Measurements from ENCODE around the gene SLC15A4.

The SLC15A4 gene

DNA sequence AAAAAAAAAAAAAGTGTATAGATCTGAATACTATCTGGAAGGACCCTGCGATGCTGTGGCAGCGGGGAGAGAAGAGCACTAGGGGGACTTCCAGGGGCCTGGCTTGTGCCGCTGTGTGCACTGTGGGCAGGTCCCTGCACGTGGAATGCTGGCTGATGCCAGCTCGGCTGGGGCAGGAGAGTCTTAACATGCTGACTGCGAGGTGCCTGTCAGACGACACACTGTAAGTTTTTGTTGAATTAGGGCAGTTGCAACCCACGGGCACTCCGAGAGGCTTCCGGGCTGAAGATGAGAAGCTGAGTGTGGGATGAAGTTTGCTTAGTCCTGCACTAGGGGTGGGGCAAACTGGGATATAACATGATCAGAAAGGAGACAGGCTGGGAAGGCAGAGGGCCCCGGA, 40.2 kb upstream of the SLC15A4 start:
- no peak overlapping the region for H3K23ac ChIP-seq (ENCODE audit: low read length)
- no peaks in the 10 kb centered on the region for H3K79me2 ChIP-seq (ENCODE audit: control insufficient read depth, insufficient read depth, low read length)
- no peaks in the 10 kb centered on the region for H3K79me1 ChIP-seq (ENCODE audit: low read length)
- no peak overlapping the region for H2BK5ac ChIP-seq (ENCODE audit: low read length)
- no peak overlapping the region for H3K4me2 ChIP-seq (ENCODE audit: low read length)
- no peak overlapping the region for H3K27ac ChIP-seq (ENCODE audit: low read depth, low read length)
- H3K36me3 ChIP-seq (ENCODE audit: control insufficient read depth, insufficient read depth, low read length): no peaks in the 10 kb centered on the region
- H2BK15ac ChIP-seq (replicated peaks; ENCODE audit: low read depth): no peak overlapping the region
- H4K5ac ChIP-seq (ENCODE audit: low read length): no peak overlapping the region
- H2AK5ac ChIP-seq (ENCODE audit: low read length): no peak overlapping the region
- no peak overlapping the region for H3K9ac ChIP-seq (ENCODE audit: low read length)
- H3K18ac ChIP-seq (ENCODE audit: low read length): no peak overlapping the region
- H2BK120ac ChIP-seq (ENCODE audit: low read depth, low read length): no peak overlapping the region
- H3K4ac ChIP-seq (ENCODE audit: low read depth, low read length): no peak overlapping the region
- no peak overlapping the region for H3K56ac ChIP-seq (ENCODE audit: low read length)
- H3K4me1 ChIP-seq (ENCODE audit: control insufficient read depth, low read depth, low read length): peaks cover 11% of the 10 kb centered on the region
- no CpG with 5 or more reads among the region's 11 CpGs for WGBS (ENCODE audit: extremely low coverage, insufficient coverage, low lambda C conversion rate)
- H4K8ac ChIP-seq (ENCODE audit: low read depth, low read length): no peak overlapping the region
- no peak for DNase-seq
- H3K27me3 ChIP-seq (ENCODE audit: insufficient read depth, low read length, poor library complexity): no peaks in the 10 kb centered on the region
- no peak overlapping the region for H3K4me3 ChIP-seq (ENCODE audit: low read length)

DNA sequence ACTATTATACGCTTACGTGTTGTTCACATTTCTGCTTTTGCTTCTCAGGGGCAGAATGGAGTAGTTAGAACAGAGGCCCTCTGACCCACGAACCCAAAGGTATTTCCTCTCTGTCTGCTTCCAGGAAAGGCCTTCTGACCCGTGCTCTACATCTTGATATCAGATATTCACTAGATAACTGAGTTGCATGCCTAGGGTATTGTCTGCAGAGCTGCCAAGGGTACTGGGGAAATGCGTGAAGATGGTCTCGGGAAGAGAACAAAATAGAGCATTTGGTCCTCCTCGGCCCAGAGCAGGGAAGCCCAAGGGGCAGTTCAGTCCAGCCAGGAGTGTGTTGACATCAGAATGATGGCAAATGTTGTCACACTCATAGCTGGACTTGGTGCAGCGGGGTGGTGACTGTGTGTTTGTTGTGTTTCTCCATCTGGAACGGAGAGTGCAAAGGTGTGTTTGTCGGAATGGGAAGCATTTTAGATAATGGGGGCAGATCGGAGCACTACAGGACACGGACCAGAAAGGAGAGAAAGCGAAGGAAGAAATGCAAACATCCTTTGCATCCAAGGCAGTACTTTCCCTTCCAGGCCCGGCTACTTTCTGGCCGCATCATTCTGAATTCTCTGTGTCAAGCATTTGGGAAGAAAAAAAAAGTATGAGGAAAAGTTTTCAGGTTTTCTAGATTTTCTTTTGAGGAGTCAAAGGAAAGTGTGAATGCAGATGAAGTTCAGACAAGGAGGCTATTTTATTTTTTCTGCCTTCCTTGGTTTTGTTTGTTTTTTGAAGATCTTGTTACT, 37.7 kb upstream of the SLC15A4 start:
- Histone ChIP-seq H2BK5ac (ENCODE audit: low read length) (peak overlapping the region; percentile 78), H3K27ac (ENCODE audit: low read depth, low read length) (no peak overlapping the region), H3K79me2 (ENCODE audit: control insufficient read depth, insufficient read depth, low read length) (no peaks in the 10 kb centered on the region), H4K5ac (ENCODE audit: low read length) (no peak overlapping the region), H3K4ac (ENCODE audit: low read depth, low read length) (no peak overlapping the region), H2BK15ac (replicated peaks; ENCODE audit: low read depth) (no peak overlapping the region), H3K56ac (ENCODE audit: low read length) (peak overlapping the region; percentile 67), H4K8ac (ENCODE audit: low read depth, low read length) (no peak overlapping the region), H3K27me3 (ENCODE audit: insufficient read depth, low read length, poor library complexity) (no peaks in the 10 kb centered on the region), H3K18ac (ENCODE audit: low read length) (no peak overlapping the region), H2AK5ac (ENCODE audit: low read length) (peak overlapping the region; percentile 88), H2BK120ac (ENCODE audit: low read depth, low read length) (no peak overlapping the region), H3K79me1 (ENCODE audit: low read length) (no peaks in the 10 kb centered on the region), H3K4me1 (ENCODE audit: control insufficient read depth, low read depth, low read length) (peaks cover 12% of the 10 kb centered on the region), H3K4me2 (ENCODE audit: low read length) (no peak overlapping the region), H3K4me3 (ENCODE audit: low read length) (no peak overlapping the region), H3K9ac (ENCODE audit: low read length) (peak overlapping the region; percentile 36), H3K23ac (ENCODE audit: low read length) (peak overlapping the region; percentile 45), H3K36me3 (ENCODE audit: control insufficient read depth, insufficient read depth, low read length) (no peaks in the 10 kb centered on the region)
- DNase-seq: peak; percentile 69
- WGBS (ENCODE audit: extremely low coverage, insufficient coverage, low lambda C conversion rate): no CpG with 5 or more reads among the region's 15 CpGs

DNA sequence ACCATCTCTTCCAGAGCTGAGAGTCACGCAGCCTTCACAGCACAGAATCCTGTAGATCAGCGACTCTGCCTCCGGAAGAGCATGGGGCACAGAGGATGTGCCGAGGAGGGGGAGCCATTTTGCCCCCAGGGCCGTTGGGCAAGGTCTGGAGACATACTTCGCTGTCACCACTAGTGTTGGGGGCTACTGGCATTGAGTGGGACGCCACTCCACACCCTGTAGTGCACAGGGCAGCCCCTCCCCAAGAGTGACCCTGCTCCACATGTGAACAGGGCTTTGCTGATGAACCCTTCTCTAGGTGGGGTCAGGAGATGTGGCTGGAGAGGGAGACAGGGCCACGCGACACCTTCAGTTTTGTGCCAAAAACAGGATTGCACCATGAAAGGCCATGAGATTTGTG, 35.6 kb upstream of the SLC15A4 start:
- no peak overlapping the region for H3K18ac ChIP-seq (ENCODE audit: low read length)
- peak overlapping the region; percentile 62 for H3K56ac ChIP-seq (ENCODE audit: low read length)
- no peak overlapping the region for H4K5ac ChIP-seq (ENCODE audit: low read length)
- no peaks in the 10 kb centered on the region for H3K27me3 ChIP-seq (ENCODE audit: insufficient read depth, low read length, poor library complexity)
- H3K4me2 ChIP-seq (ENCODE audit: low read length): no peak overlapping the region
- no peak overlapping the region for H3K9ac ChIP-seq (ENCODE audit: low read length)
- WGBS (ENCODE audit: extremely low coverage, insufficient coverage, low lambda C conversion rate): no CpG with 5 or more reads among the region's 9 CpGs
- H4K8ac ChIP-seq (ENCODE audit: low read depth, low read length): no peak overlapping the region
- peak overlapping the region; percentile 35 for H2AK5ac ChIP-seq (ENCODE audit: low read length)
- no peak overlapping the region for H2BK120ac ChIP-seq (ENCODE audit: low read depth, low read length)
- H3K4me3 ChIP-seq (ENCODE audit: low read length): no peak overlapping the region
- no peaks in the 10 kb centered on the region for H3K79me2 ChIP-seq (ENCODE audit: control insufficient read depth, insufficient read depth, low read length)
- H3K27ac ChIP-seq (ENCODE audit: low read depth, low read length): peak overlapping the region; percentile 27
- H3K79me1 ChIP-seq (ENCODE audit: low read length): no peaks in the 10 kb centered on the region
- peak overlapping the region; percentile 82 for H2BK5ac ChIP-seq (ENCODE audit: low read length)
- no peaks in the 10 kb centered on the region for H3K36me3 ChIP-seq (ENCODE audit: control insufficient read depth, insufficient read depth, low read length)
- no peak overlapping the region for H2BK15ac ChIP-seq (replicated peaks; ENCODE audit: low read depth)
- H3K4me1 ChIP-seq (ENCODE audit: control insufficient read depth, low read depth, low read length): peaks cover 13% of the 10 kb centered on the region
- no peak overlapping the region for H3K23ac ChIP-seq (ENCODE audit: low read length)
- peak overlapping the region; percentile 77 for H3K4ac ChIP-seq (ENCODE audit: low read depth, low read length)
- DNase-seq: no peak

DNA sequence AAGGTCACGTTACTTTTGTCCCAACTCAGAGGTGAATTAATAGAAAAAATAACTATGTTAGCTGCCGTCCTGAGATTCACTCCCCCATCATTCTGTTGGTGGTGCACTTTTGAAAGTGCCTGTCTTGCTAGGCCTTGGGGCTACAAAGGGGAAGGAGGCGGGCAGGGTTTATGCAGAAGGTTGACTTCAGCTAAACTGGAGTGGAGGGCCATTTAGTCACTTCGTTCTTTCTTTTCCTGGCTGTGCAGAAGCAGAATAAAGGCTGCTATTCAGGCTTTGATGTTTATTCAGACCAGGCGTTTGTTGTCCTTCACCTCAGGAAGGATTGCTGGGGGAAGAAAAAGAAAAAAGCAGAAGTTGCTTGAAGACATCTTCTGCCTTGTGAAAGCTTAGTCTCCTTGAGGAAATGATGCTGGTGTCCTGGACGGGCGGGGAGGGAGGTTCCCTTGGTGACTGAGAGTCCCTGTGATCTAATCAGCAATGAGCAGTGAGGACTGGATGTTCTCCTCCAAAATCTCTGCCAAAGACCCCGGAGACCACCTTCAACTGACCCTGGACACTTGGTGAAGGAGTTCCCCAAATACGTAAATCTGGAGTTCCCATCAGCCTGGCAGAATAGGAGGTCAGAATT, 33.5 kb upstream of the SLC15A4 start:
- no CpG with 5 or more reads among the region's 9 CpGs for WGBS (ENCODE audit: extremely low coverage, insufficient coverage, low lambda C conversion rate)
- peaks cover 13% of the 10 kb centered on the region for H3K4me1 ChIP-seq (ENCODE audit: control insufficient read depth, low read depth, low read length)
- H3K4me2 ChIP-seq (ENCODE audit: low read length): no peak overlapping the region
- no peaks in the 10 kb centered on the region for H3K36me3 ChIP-seq (ENCODE audit: control insufficient read depth, insufficient read depth, low read length)
- no peak overlapping the region for H2BK5ac ChIP-seq (ENCODE audit: low read length)
- H3K4ac ChIP-seq (ENCODE audit: low read depth, low read length): no peak overlapping the region
- H3K9ac ChIP-seq (ENCODE audit: low read length): no peak overlapping the region
- H3K79me1 ChIP-seq (ENCODE audit: low read length): no peaks in the 10 kb centered on the region
- H2AK5ac ChIP-seq (ENCODE audit: low read length): peak overlapping the region; percentile 25
- no peak for DNase-seq
- H4K8ac ChIP-seq (ENCODE audit: low read depth, low read length): no peak overlapping the region
- no peak overlapping the region for H3K4me3 ChIP-seq (ENCODE audit: low read length)
- no peak overlapping the region for H2BK15ac ChIP-seq (replicated peaks; ENCODE audit: low read depth)
- no peak overlapping the region for H3K23ac ChIP-seq (ENCODE audit: low read length)
- no peaks in the 10 kb centered on the region for H3K79me2 ChIP-seq (ENCODE audit: control insufficient read depth, insufficient read depth, low read length)
- H3K27me3 ChIP-seq (ENCODE audit: insufficient read depth, low read length, poor library complexity): no peaks in the 10 kb centered on the region
- no peak overlapping the region for H2BK120ac ChIP-seq (ENCODE audit: low read depth, low read length)
- H3K56ac ChIP-seq (ENCODE audit: low read length): no peak overlapping the region
- no peak overlapping the region for H3K27ac ChIP-seq (ENCODE audit: low read depth, low read length)
- no peak overlapping the region for H4K5ac ChIP-seq (ENCODE audit: low read length)
- H3K18ac ChIP-seq (ENCODE audit: low read length): no peak overlapping the region

DNA sequence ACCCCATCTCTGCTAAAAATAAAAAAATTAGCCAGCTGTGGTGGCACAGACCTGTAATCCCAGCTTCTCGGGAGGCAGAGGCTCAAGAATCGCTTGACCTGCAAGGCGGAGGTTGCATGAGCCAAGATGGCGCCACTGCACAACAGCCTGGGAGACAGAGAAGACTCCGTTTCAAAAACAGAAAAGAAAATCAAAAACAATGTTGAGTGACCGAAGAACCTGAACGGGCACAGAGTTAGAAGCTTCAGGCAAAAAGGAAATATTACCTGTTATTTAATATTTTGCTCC, 33.0 kb upstream of the SLC15A4 start:
- H3K79me2 ChIP-seq (ENCODE audit: control insufficient read depth, insufficient read depth, low read length): no peaks in the 10 kb centered on the region
- no peak overlapping the region for H2BK120ac ChIP-seq (ENCODE audit: low read depth, low read length)
- H3K4me3 ChIP-seq (ENCODE audit: low read length): no peak overlapping the region
- H2AK5ac ChIP-seq (ENCODE audit: low read length): no peak overlapping the region
- H3K36me3 ChIP-seq (ENCODE audit: control insufficient read depth, insufficient read depth, low read length): no peaks in the 10 kb centered on the region
- H3K4me1 ChIP-seq (ENCODE audit: control insufficient read depth, low read depth, low read length): peaks cover 13% of the 10 kb centered on the region
- no peaks in the 10 kb centered on the region for H3K27me3 ChIP-seq (ENCODE audit: insufficient read depth, low read length, poor library complexity)
- DNase-seq: no peak
- no peak overlapping the region for H3K9ac ChIP-seq (ENCODE audit: low read length)
- peak overlapping the region; percentile 44 for H3K56ac ChIP-seq (ENCODE audit: low read length)
- H3K23ac ChIP-seq (ENCODE audit: low read length): no peak overlapping the region
- H2BK5ac ChIP-seq (ENCODE audit: low read length): no peak overlapping the region
- no peak overlapping the region for H4K5ac ChIP-seq (ENCODE audit: low read length)
- no CpG with 5 or more reads among the region's 7 CpGs for WGBS (ENCODE audit: extremely low coverage, insufficient coverage, low lambda C conversion rate)
- no peak overlapping the region for H3K18ac ChIP-seq (ENCODE audit: low read length)
- no peak overlapping the region for H3K4me2 ChIP-seq (ENCODE audit: low read length)
- no peak overlapping the region for H3K4ac ChIP-seq (ENCODE audit: low read depth, low read length)
- H3K79me1 ChIP-seq (ENCODE audit: low read length): no peaks in the 10 kb centered on the region
- H4K8ac ChIP-seq (ENCODE audit: low read depth, low read length): no peak overlapping the region
- peak overlapping the region; percentile 30 for H3K27ac ChIP-seq (ENCODE audit: low read depth, low read length)
- no peak overlapping the region for H2BK15ac ChIP-seq (replicated peaks; ENCODE audit: low read depth)
